NB4 (cell line): ENCODE measurements around the gene CACNA2D3.

ENCODE experiments used
- CTCF ChIP-seq: IDR thresholded peaks from one replicate; pipeline ENCODE4 v1.5.1; 2012; ENCODE audit warnings: low read depth, low read length
- MAX ChIP-seq: IDR thresholded peaks from 2 replicates; pipeline ENCODE4 v1.6.1; 2011; ENCODE audit warnings: low read depth, low read length
- MYC ChIP-seq: IDR thresholded peaks from 2 replicates; pipeline ENCODE4 v1.6.1; 2011; ENCODE audit warnings: low read depth, low read length
- POLR2A ChIP-seq: IDR thresholded peaks from 2 replicates; pipeline ENCODE4 v1.6.1; 2011; ENCODE audit warnings: mild to moderate bottlenecking; ENCODE audit not compliant: insufficient read length; ENCODE audit errors: extremely low read depth

GRCh38 chr3:54307566-54308180 is 185.3 kb downstream of the CACNA2D3 start:
- TF ChIP-seq CTCF (no peak), POLR2A (no peak), MAX (no peak), MYC (no peak)
